A673 (cell line): ENCODE data around the gene RP2. TPM values are rescaled to one million over a fixed set of nuclear protein-coding genes. Genes with fewer than 3 reads are reported as not detected.

ENCODE experiments used
- BruUV-seq: library from RNA; stranded (reverse); fragments of 400-500 nt; replicated peaks from 2 replicates; lab custom pipeline; 2021; lab: Mats Ljungman, UMichigan
- CTCF ChIA-PET: fragments of 300-600 bp; sonication (Branson Sonifier 250); formaldehyde crosslinking; loops from one replicate; lab custom pipeline; 2022; ENCODE audit warnings: antibody characterized with exemption; lab: Charles Lee
- POLR2A ChIA-PET: fragments of 300-600 bp; sonication (Branson Sonifier 250); formaldehyde crosslinking; loops from one replicate; lab custom pipeline; 2022; ENCODE audit warnings: antibody characterized with exemption; ENCODE audit not compliant: low non-redundant PET; lab: Charles Lee
- DNase-seq: peaks from one replicate; pipeline ENCODE4 v3.0.0-alpha.2; 2015; ENCODE audit warnings: low spot score
- H3K27ac ChIP-seq: fragments of 200-600 bp; sonication (generic); 2 replicates; pipeline ENCODE4 v1.5.1; 2016; ENCODE audit warnings: mixed run types, low read depth, mild to moderate bottlenecking, mixed read lengths, antibody characterized with exemption, low read length; ENCODE audit not compliant: poor library complexity, severe bottlenecking
- H3K27me3 ChIP-seq: fragments of 200-600 bp; sonication (generic); replicated peaks from 2 replicates; pipeline ENCODE4 v1.6.1; 2017; ENCODE audit warnings: mixed run types, low read depth, mild to moderate bottlenecking, mixed read lengths, antibody characterized with exemption, low read length; ENCODE audit not compliant: insufficient read depth, poor library complexity
- H3K36me3 ChIP-seq: fragments of 200-600 bp; sonication (generic); 2 replicates; pipeline ENCODE4 v1.6.1; 2016; ENCODE audit warnings: mixed run types, mild to moderate bottlenecking, mixed read lengths, antibody characterized with exemption, low read length; ENCODE audit not compliant: insufficient read depth, poor library complexity, severe bottlenecking
- H3K4me1 ChIP-seq: fragments of 200-600 bp; sonication (generic); 2 replicates; pipeline ENCODE4 v1.6.1; 2017; ENCODE audit warnings: mixed run types, mild to moderate bottlenecking, mixed read lengths, antibody characterized with exemption, low read length; ENCODE audit not compliant: insufficient read depth, poor library complexity, severe bottlenecking
- H3K4me3 ChIP-seq: fragments of 200-600 bp; sonication (generic); 2 replicates; pipeline ENCODE4 v1.5.1; 2016; ENCODE audit warnings: low read depth, mixed run types, mild to moderate bottlenecking, mixed read lengths, low read length; ENCODE audit not compliant: poor library complexity, severe bottlenecking
- H3K9me3 ChIP-seq: fragments of 200-600 bp; sonication (generic); 2 replicates; pipeline ENCODE4 v1.6.1; 2016; ENCODE audit warnings: mixed run types, low read depth, mild to moderate bottlenecking, mixed read lengths, antibody characterized with exemption, low read length; ENCODE audit not compliant: poor library complexity, severe bottlenecking
- EZH2 ChIP-seq: fragments of 200-600 bp; sonication (generic); IDR thresholded peaks from 2 replicates; pipeline ENCODE4 v1.6.1; 2017; ENCODE audit warnings: borderline replicate concordance, low read depth, mild to moderate bottlenecking, mixed read lengths, antibody characterized with exemption, low read length; ENCODE audit not compliant: poor library complexity, severe bottlenecking
- intact Hi-C: fragments of 100-400 bp; cut with micrococcal nuclease; formaldehyde crosslinking; loops from one replicate; pipeline ENCODE4 v1.10.0; 2022; ENCODE audit not compliant: unreplicated experiment
- total RNA-seq: library from RNA; stranded (reverse); gene quantifications from 2 replicates; pipeline ENCODE4 v1.2.3, GENCODE V29; 2021
- TF ChIP-seq, protein P1 (sequence below): fragments of 300-800, 200-600 bp; sonication (generic); conservative IDR thresholded peaks from 2 replicates; pipeline ENCODE4 v1.5.1; 2017; ENCODE audit warnings: low read depth, mild to moderate bottlenecking, antibody characterized with exemption, low read length, moderate library complexity, mixed read lengths

The RP2 gene
- total RNA-seq, 1 experiment from 2014 or later = 24.7 TPM

DNA sequence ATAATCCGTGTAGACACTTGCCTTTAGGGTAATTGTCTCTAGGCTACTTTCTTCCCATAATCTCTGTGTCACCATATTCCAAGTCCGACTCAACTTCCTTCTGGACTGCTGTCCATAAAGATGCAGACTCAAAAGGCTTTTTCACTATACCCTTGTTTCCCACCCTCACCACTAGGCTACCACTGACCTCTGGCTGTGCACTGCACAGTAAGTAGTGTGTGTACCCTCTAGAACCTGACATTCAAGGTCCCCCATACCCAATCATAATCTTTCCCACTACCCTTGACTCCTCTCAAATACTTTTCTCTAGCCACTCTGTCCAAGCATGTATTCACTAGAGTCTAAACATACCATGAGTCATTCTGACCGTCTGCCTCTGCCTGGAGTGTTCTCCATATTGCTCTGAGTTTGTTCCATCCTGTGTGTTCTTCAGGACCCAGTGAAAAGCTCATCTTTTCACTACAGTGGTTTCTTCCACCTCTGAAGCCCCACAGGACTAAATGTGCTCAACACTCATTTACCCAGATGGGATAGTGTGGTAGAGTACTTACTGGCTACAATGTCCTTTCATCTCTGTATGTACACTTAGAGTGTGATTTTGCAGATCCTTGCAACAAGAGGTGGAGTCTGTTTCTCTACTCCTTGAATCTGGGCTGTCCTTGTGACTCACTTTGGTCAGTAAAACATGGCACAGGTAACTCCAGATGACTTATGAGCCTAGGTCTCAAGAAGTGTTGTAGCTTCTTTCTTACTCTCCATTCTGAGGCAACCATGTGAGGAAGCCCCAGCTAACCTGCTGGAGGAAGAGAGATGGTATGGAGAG, 92.8 kb downstream of the RP2 start:
- no peaks in the 10 kb centered on the region for H3K27me3 ChIP-seq
- TF ChIP-seq, protein P1, sequence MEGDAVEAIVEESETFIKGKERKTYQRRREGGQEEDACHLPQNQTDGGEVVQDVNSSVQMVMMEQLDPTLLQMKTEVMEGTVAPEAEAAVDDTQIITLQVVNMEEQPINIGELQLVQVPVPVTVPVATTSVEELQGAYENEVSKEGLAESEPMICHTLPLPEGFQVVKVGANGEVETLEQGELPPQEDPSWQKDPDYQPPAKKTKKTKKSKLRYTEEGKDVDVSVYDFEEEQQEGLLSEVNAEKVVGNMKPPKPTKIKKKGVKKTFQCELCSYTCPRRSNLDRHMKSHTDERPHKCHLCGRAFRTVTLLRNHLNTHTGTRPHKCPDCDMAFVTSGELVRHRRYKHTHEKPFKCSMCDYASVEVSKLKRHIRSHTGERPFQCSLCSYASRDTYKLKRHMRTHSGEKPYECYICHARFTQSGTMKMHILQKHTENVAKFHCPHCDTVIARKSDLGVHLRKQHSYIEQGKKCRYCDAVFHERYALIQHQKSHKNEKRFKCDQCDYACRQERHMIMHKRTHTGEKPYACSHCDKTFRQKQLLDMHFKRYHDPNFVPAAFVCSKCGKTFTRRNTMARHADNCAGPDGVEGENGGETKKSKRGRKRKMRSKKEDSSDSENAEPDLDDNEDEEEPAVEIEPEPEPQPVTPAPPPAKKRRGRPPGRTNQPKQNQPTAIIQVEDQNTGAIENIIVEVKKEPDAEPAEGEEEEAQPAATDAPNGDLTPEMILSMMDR = no peak
- TF ChIP-seq EZH2 = no peak
- H3K27ac ChIP-seq = no peak overlapping the region
- POLR2A ChIA-PET = no interaction called here
- intact Hi-C loops = no loop called here
- no peaks in the 10 kb centered on the region for H3K36me3 ChIP-seq
- H3K4me1 ChIP-seq = peaks cover 7% of the 10 kb centered on the region
- H3K9me3 ChIP-seq = no peaks in the 10 kb centered on the region
- CTCF ChIA-PET = no interaction called here
- H3K4me3 ChIP-seq = no peak overlapping the region
- DNase-seq = no peak
- no TSS peak for BruUV-seq

Other genes starting within 250 kb of the RP2 start
- gene SLC9A7, start 77.9 kb upstream of the RP2 start, total RNA-seq = 11.3 and 13.1 TPM in 2 replicates
- gene JADE3, start 75.4 kb downstream of the RP2 start, total RNA-seq = 42.4 and 48.5 TPM in 2 replicates
- 1.6 and 1.8 TPM in 2 replicates for gene RGN, start 241.4 kb downstream of the RP2 start, total RNA-seq